ENCODE results near the gene FHIT.

- TF ChIP-seq, protein P1, sequence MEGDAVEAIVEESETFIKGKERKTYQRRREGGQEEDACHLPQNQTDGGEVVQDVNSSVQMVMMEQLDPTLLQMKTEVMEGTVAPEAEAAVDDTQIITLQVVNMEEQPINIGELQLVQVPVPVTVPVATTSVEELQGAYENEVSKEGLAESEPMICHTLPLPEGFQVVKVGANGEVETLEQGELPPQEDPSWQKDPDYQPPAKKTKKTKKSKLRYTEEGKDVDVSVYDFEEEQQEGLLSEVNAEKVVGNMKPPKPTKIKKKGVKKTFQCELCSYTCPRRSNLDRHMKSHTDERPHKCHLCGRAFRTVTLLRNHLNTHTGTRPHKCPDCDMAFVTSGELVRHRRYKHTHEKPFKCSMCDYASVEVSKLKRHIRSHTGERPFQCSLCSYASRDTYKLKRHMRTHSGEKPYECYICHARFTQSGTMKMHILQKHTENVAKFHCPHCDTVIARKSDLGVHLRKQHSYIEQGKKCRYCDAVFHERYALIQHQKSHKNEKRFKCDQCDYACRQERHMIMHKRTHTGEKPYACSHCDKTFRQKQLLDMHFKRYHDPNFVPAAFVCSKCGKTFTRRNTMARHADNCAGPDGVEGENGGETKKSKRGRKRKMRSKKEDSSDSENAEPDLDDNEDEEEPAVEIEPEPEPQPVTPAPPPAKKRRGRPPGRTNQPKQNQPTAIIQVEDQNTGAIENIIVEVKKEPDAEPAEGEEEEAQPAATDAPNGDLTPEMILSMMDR (IDR thresholded peaks at IDR 0.05): no peak
- no peak for TF ChIP-seq POLR2A (IDR thresholded peaks at IDR 0.05)
Measured at GRCh38 chr3:60009931-60010478, 1241.2 kb downstream of the FHIT start.
